HG03280 (cell line): ENCODE data around the gene MCEMP1.

Source experiments
- ATAC-seq: cut with Tn5 transposase; IDR thresholded peaks from one replicate; pipeline ENCODE4 v1.9.1; 2021; ENCODE audit warnings: mild to moderate bottlenecking, moderate library complexity; ENCODE audit not compliant: unreplicated experiment

MCEMP1 gene

DNA sequence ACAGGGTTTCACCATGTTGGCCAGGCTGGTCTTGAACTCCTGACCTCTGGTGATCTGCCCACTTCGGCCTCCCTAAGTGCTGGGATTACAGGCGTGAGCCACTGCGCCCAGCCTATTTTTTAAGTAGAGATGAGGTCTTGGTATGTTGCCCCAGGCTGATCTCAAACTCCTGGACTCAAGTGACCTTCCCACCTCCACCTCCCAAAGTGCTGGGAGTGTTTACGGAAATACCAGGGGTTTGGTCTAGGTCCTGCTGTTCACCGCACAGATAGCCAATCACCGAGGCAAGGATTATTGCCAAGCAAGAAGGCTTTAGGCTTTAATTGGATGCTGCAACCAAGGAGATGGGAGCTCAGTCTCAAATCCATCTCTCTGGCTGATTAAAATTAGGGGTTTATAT, 43.5 kb downstream of the MCEMP1 start:
- no peak for ATAC-seq

DNA sequence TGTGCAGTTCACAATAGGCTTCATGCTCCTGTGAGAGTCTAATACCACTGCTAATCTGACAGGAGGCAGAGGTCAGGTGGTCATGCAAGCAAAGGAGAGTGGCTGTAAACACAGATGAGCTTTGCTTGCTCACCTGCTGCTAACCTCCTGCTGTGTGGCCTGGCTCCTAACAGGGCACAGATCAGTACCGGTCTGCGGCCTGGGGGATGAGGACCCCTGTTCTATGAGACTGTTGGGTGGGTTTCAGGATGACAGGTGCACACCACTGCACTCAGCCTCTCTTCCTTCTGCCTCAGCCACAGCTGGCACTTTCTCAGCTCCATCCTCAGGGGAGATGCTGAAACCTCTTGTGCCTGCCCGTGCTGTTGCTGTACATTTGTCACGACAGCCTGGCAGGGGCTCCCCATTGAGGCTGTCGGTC, 45.4 kb downstream of the MCEMP1 start:
- no peak for ATAC-seq

GRCh38 chr19:7725791-7726190, 48.9 kb downstream of the MCEMP1 start:
- no peak for ATAC-seq

DNA sequence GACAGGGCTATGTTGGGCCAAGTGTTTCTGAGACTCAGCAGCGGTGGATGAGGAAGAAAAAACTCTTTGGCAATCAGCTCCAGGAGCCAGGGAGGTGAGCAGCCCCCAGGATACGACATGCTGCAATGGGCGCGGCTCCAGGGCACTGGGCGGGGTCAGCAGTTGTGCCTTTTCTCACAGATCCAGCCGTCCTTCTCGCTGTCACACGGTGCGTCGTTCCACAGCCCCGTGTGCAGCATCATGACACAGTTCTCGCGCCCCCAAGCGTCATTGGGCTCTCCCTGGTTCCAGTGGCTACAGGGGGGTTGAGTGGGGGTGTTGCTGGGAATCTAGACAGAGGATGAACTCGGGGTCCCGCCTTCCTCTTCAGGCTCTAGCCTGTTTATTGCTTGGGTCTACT, 52.3 kb downstream of the MCEMP1 start:
- no peak for ATAC-seq
